Thymus (tissue), 11 donors: Measurements from ENCODE around the gene SH3D19. TPM values are rescaled to one million over a fixed set of nuclear protein-coding genes. Genes with fewer than 3 reads are reported as not detected.
"Not testable (repeated sequence)": the region's sequence is repeated elsewhere in the genome, so short reads cannot be mapped to it uniquely, and the experiment has no call there.

Experiments used
- DNase-seq, 9 donors: peaks; one replicate each; pipeline ENCODE4 v3.0.0-alpha.2; 2013; ENCODE audit warnings: low spot score in 9 of 9, low read depth in 6 of 9, missing footprints in 1 of 9
- H3K27ac ChIP-seq, 2 donors: one replicate each; pipeline ENCODE4 v1.5.1; 2013; ENCODE audit warnings: control low read depth in 1 of 2, low read depth in 1 of 2, low read length in 1 of 2, mild to moderate bottlenecking in 1 of 2, moderate library complexity in 1 of 2
- H3K27me3 ChIP-seq, 2 donors: one replicate each; pipeline ENCODE4 v1.5.1; 2013; ENCODE audit warnings: low read length in 1 of 2; ENCODE audit not compliant: control insufficient read depth in 2 of 2, insufficient read depth in 1 of 2
- H3K36me3 ChIP-seq, 2 donors: one replicate each; pipeline ENCODE4 v1.5.1; 2013; ENCODE audit warnings: low read length in 1 of 2, mild to moderate bottlenecking in 1 of 2, moderate library complexity in 1 of 2; ENCODE audit not compliant: control insufficient read depth in 2 of 2, insufficient read depth in 2 of 2
- H3K4me1 ChIP-seq, 2 donors: one replicate each; pipeline ENCODE4 v1.5.1; 2013; ENCODE audit warnings: low read length in 2 of 2; ENCODE audit not compliant: control insufficient read depth in 2 of 2, insufficient read depth in 2 of 2
- H3K4me3 ChIP-seq, 2 donors: one replicate each; pipeline ENCODE4 v1.5.1; 2013; ENCODE audit warnings: low read length in 2 of 2, control low read depth in 1 of 2, mild to moderate bottlenecking in 1 of 2
- H3K9me3 ChIP-seq, 2 donors: one replicate each; pipeline ENCODE4 v1.5.1; 2013; ENCODE audit warnings: low read length in 1 of 2, mild to moderate bottlenecking in 1 of 2; ENCODE audit not compliant: control insufficient read depth in 2 of 2, insufficient read depth in 1 of 2
- WGBS: extraction: QIAGEN DNeasy Blood & Tissue Kit; methylation state at CpG from one replicate; pipeline ENCODE4 v1.1.7; 2013; 5-methylcytosine and 5-hydroxymethylcytosine counted together
- polyA plus RNA-seq: library from polyadenylated mRNA; stranded (reverse); fragments of 200-250 nt; gene quantifications from one replicate; pipeline ENCODE4 v1.2.3, GENCODE V29; 2013
- total RNA-seq: library from RNA; stranded (reverse); fragments of 120-200 nt; gene quantifications from one replicate; pipeline ENCODE4 v1.2.4, GENCODE V29; 2013
- donor health status: healthy.

Gene SH3D19
- total and polyA plus RNA-seq, 2 donors, result 4.6 to 8.4 TPM

GRCh38 chr4:151236036-151236435 lies 89.4 kb downstream of the SH3D19 start:
- H3K4me3 ChIP-seq, result no peak overlapping the region
- no peaks in the 10 kb centered on the region for H3K36me3 ChIP-seq
- H3K27ac ChIP-seq, result no peak overlapping the region
- H3K4me1 ChIP-seq, result no peaks in the 10 kb centered on the region
- no peak for DNase-seq
- H3K27me3 ChIP-seq, result no peaks in the 10 kb centered on the region
- H3K9me3 ChIP-seq, result peaks cover 0 to 10% of the 10 kb centered on the region in 2 donors
- WGBS, result 98% methylated on average over 27 of the region's 27 CpGs

GRCh38 chr4:151235373-151235772 lies 90.0 kb downstream of the SH3D19 start:
- not testable (repeated sequence) for H3K4me3 ChIP-seq, H3K4me1 ChIP-seq, H3K27me3 ChIP-seq, H3K27ac ChIP-seq, H3K36me3 ChIP-seq, DNase-seq
- WGBS, result 88% methylated on average over 1 of the region's 1 CpG
- peaks cover 0 to 10% of the 10 kb centered on the region in 2 donors for H3K9me3 ChIP-seq

- DNase-seq, result no peak
- 98% methylated on average over 5 of the region's 5 CpGs for WGBS
- no peak overlapping the region for H3K27ac ChIP-seq
Observed at GRCh38 chr4:151233600-151233999, 91.8 kb downstream of the SH3D19 start.

GRCh38 chr4:151231915-151232595 lies 93.3 kb downstream of the SH3D19 start:
- H3K4me1 ChIP-seq, result no peaks in the 10 kb centered on the region
- H3K27ac ChIP-seq, result no peak overlapping the region
- no peaks in the 10 kb centered on the region for H3K27me3 ChIP-seq
- H3K9me3 ChIP-seq, result peaks cover 0 to 10% of the 10 kb centered on the region in 2 donors
- 98% methylated on average over 7 of the region's 7 CpGs for WGBS
- no peak overlapping the region for H3K4me3 ChIP-seq
- H3K36me3 ChIP-seq, result no peaks in the 10 kb centered on the region
- no peak for DNase-seq

More at GRCh38 chr4:151233600-151233999, 91.8 kb downstream of the SH3D19 start:
- Histone ChIP-seq H3K4me1 (no peaks in the 10 kb centered on the region), H3K9me3 (peaks cover 0 to 10% of the 10 kb centered on the region in 2 donors), H3K4me3 (no peak overlapping the region), H3K27me3 (no peaks in the 10 kb centered on the region), H3K36me3 (no peaks in the 10 kb centered on the region)

GRCh38 chr4:151228189-151229119 lies 97.0 kb downstream of the SH3D19 start:
- no peak for DNase-seq
- WGBS, result 92% methylated on average over 6 of the region's 6 CpGs
- Histone ChIP-seq H3K36me3 (no peaks in the 10 kb centered on the region), H3K4me1 (no peaks in the 10 kb centered on the region), H3K27ac (no peak overlapping the region), H3K9me3 (no peaks in the 10 kb centered on the region), H3K4me3 (no peak overlapping the region), H3K27me3 (no peaks in the 10 kb centered on the region)

- Histone ChIP-seq H3K27ac (no peak overlapping the region), H3K27me3 (no peaks in the 10 kb centered on the region), H3K36me3 (no peaks in the 10 kb centered on the region), H3K4me1 (no peaks in the 10 kb centered on the region), H3K9me3 (no peaks in the 10 kb centered on the region), H3K4me3 (no peak overlapping the region)
- DNase-seq, result no peak
- WGBS, result 62% methylated on average over 3 of the region's 3 CpGs
Observed at GRCh38 chr4:151227731-151228130, 97.7 kb downstream of the SH3D19 start.

- H3K36me3 ChIP-seq, result no peaks in the 10 kb centered on the region
- 92% methylated on average over 1 of the region's 1 CpG for WGBS
- no peaks in the 10 kb centered on the region for H3K27me3 ChIP-seq
- no peak overlapping the region for H3K27ac ChIP-seq
- DNase-seq, result no peak
- H3K4me1 ChIP-seq, result no peaks in the 10 kb centered on the region
- no peaks in the 10 kb centered on the region for H3K9me3 ChIP-seq
- no peak overlapping the region for H3K4me3 ChIP-seq
Observed at GRCh38 chr4:151227172-151227571, 98.2 kb downstream of the SH3D19 start.

- no peak overlapping the region for H3K27ac ChIP-seq
- 82% methylated on average over 10 of the region's 10 CpGs for WGBS
- no peaks in the 10 kb centered on the region for H3K9me3 ChIP-seq
- no peaks in the 10 kb centered on the region for H3K4me1 ChIP-seq
- H3K27me3 ChIP-seq, result peaks cover 0 to under 1% of the 10 kb centered on the region in 2 donors
- H3K36me3 ChIP-seq, result no peaks in the 10 kb centered on the region
- peak overlapping the region in 1 of 2 donors; percentile 1 for H3K4me3 ChIP-seq
- no peak for DNase-seq
Observed at GRCh38 chr4:151226004-151226932, 99.1 kb downstream of the SH3D19 start.
